Cardiac muscle cell (in vitro differentiated cells and primary cell): ENCODE data around the gene TMA7. TPM values are rescaled to one million over a fixed set of nuclear protein-coding genes. Genes with fewer than 3 reads are reported as not detected.

Experiments
- DNase-seq, 2 donors: peaks; one replicate each; pipeline versions ENCODE4 v3.0.0 to v3.0.0-alpha.2; 2010 to 2017; ENCODE audit warnings: low read depth in 1 of 2, low spot score in 1 of 2
- H3K27ac ChIP-seq: fragments of 200-600 bp; sonication (generic); 2 replicates; pipeline ENCODE4 v1.5.1; 2016
- H3K27me3 ChIP-seq: fragments of 200-600 bp; sonication (generic); 2 replicates; pipeline ENCODE4 v1.6.0; 2016; ENCODE audit warnings: control low read depth
- H3K36me3 ChIP-seq: fragments of 200-600 bp; sonication (generic); 2 replicates; pipeline ENCODE4 v1.5.1; 2016; ENCODE audit warnings: control low read depth
- H3K4me1 ChIP-seq: fragments of 200-600 bp; sonication (generic); 2 replicates; pipeline ENCODE4 v1.8.1; 2017; ENCODE audit warnings: low read depth, mild to moderate bottlenecking, mixed run types
- H3K4me3 ChIP-seq: fragments of 200-600 bp; sonication (generic); 2 replicates; pipeline ENCODE4 v1.5.1; 2016; ENCODE audit warnings: mild to moderate bottlenecking
- H3K9me3 ChIP-seq: fragments of 200-600 bp; sonication (generic); 2 replicates; pipeline ENCODE4 v1.5.1; 2017; ENCODE audit warnings: low read depth, mild to moderate bottlenecking, control low read depth
- CTCF ChIP-seq: IDR thresholded peaks from 2 replicates; pipeline ENCODE4 v1.5.1; 2012; ENCODE audit warnings: low read depth, mild to moderate bottlenecking, low read length
- polyA plus RNA-seq: library from polyadenylated mRNA; unstranded; fragments of >200 nt; fragmentation: Nextera tagmentation; extraction: Ambion mirVana; gene quantifications from 2 replicates; pipeline ENCODE4 v1.2.1, GENCODE V29; 2016
- total RNA-seq: library from RNA; depleted of rRNA; stranded (reverse); fragments of >200 nt; gene quantifications from 2 replicates; pipeline ENCODE4 v1.2.3, GENCODE V29; 2016

TMA7 gene
- total and polyA plus RNA-seq, 2 experiments from 2014 or later: 172 to 609 TPM

DNA sequence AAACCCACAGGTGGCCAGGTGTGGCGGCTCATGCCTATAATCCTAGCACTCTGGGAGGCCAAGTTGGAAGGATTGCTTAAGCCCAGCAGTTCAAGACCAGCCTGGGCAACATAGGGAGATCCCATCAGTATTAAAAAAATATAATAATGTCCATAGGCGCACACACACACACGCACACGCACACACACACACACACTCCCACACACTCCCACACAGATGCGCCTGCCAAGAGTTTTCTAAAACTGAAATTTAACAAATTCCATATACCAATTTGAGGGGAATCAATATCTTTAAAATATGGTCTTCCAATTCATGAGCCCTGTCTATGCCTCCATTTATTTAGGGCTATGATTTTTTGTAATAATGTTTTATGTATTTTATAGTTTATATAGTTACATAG lies 46.9 kb downstream of the TMA7 start:
- no peak overlapping the region for H3K27ac ChIP-seq
- TF ChIP-seq CTCF: no peak
- no peaks in the 10 kb centered on the region for H3K36me3 ChIP-seq
- H3K27me3 ChIP-seq: no peaks in the 10 kb centered on the region
- no peak overlapping the region for H3K4me3 ChIP-seq
- H3K4me1 ChIP-seq: no peaks in the 10 kb centered on the region
- H3K9me3 ChIP-seq: no peaks in the 10 kb centered on the region
- DNase-seq: no peak

GRCh38 chr3:48492461-48493202 lies 52.6 kb downstream of the TMA7 start:
- Histone ChIP-seq H3K36me3 (no peaks in the 10 kb centered on the region), H3K9me3 (no peaks in the 10 kb centered on the region), H3K27me3 (no peaks in the 10 kb centered on the region), H3K4me3 (no peak overlapping the region), H3K27ac (no peak overlapping the region), H3K4me1 (no peaks in the 10 kb centered on the region)
- peak in 1 of 2 donors; percentile 30 for DNase-seq
- no peak for TF ChIP-seq CTCF

GRCh38 chr3:48493203-48493501 lies 53.1 kb downstream of the TMA7 start:
- DNase-seq: no peak
- no peaks in the 10 kb centered on the region for H3K36me3 ChIP-seq
- H3K27ac ChIP-seq: no peak overlapping the region
- no peaks in the 10 kb centered on the region for H3K4me1 ChIP-seq
- no peaks in the 10 kb centered on the region for H3K27me3 ChIP-seq
- no peak for TF ChIP-seq CTCF
- H3K4me3 ChIP-seq: no peak overlapping the region
- H3K9me3 ChIP-seq: no peaks in the 10 kb centered on the region

Other genes with a start within 250 kb of the TMA7 start
- not detected in 2 replicates for gene CAMP, start 216.8 kb upstream of the TMA7 start, total RNA-seq
- not detected in 2 replicates for gene CAMP, start 216.8 kb upstream of the TMA7 start, polyA plus RNA-seq
- gene ZNF589, start 199.2 kb upstream of the TMA7 start, total RNA-seq: 9.1 and 19.4 TPM in 2 replicates
- gene ZNF589, start 199.2 kb upstream of the TMA7 start, polyA plus RNA-seq: 15.0 and 15.3 TPM in 2 replicates
- gene NME6, start 138.9 kb upstream of the TMA7 start, total RNA-seq: 40.5 and 42.1 TPM in 2 replicates
- gene NME6, start 138.9 kb upstream of the TMA7 start, polyA plus RNA-seq: 65.6 and 69.8 TPM in 2 replicates
- not detected in 2 replicates for gene SPINK8, start 106.6 kb upstream of the TMA7 start, total RNA-seq
- gene SPINK8, start 106.6 kb upstream of the TMA7 start, polyA plus RNA-seq: not detected in 2 replicates
- 0.51 TPM in 1 of 2 replicates, not detected in the other for gene FBXW12, start 68.0 kb upstream of the TMA7 start, total RNA-seq
- 0.39 TPM in 1 of 2 replicates, not detected in the other for gene FBXW12, start 68.0 kb upstream of the TMA7 start, polyA plus RNA-seq
- gene PLXNB1, start 10.2 kb upstream of the TMA7 start, total RNA-seq: 38.5 and 47.1 TPM in 2 replicates
- gene PLXNB1, start 10.2 kb upstream of the TMA7 start, polyA plus RNA-seq: 23.9 and 28.3 TPM in 2 replicates
- gene CCDC51, start 138 bp upstream of the TMA7 start, total RNA-seq: 18.6 and 20.2 TPM in 2 replicates
- gene CCDC51, start 138 bp upstream of the TMA7 start, polyA plus RNA-seq: 29.3 and 31.4 TPM in 2 replicates
- gene ATRIP, start 6.5 kb downstream of the TMA7 start, total RNA-seq: 8.7 and 9.4 TPM in 2 replicates
- gene ATRIP, start 6.5 kb downstream of the TMA7 start, polyA plus RNA-seq: 6.4 and 11.2 TPM in 2 replicates
- gene SHISA5, start 63.9 kb downstream of the TMA7 start, total RNA-seq: 68.0 and 86.0 TPM in 2 replicates
- gene SHISA5, start 63.9 kb downstream of the TMA7 start, polyA plus RNA-seq: 92.3 and 147 TPM in 2 replicates
- gene PFKFB4, start 116.5 kb downstream of the TMA7 start, total RNA-seq: 64.9 and 94.4 TPM in 2 replicates
- gene PFKFB4, start 116.5 kb downstream of the TMA7 start, polyA plus RNA-seq: 43.8 and 74.7 TPM in 2 replicates
- 0.81 and 1.1 TPM in 2 replicates for gene UCN2, start 123.5 kb downstream of the TMA7 start, total RNA-seq
- 0.47 and 0.95 TPM in 2 replicates for gene UCN2, start 123.5 kb downstream of the TMA7 start, polyA plus RNA-seq
- 53.8 and 76.6 TPM in 2 replicates for gene COL7A1, start 155.1 kb downstream of the TMA7 start, total RNA-seq
- gene COL7A1, start 155.1 kb downstream of the TMA7 start, polyA plus RNA-seq: 41.3 and 63.0 TPM in 2 replicates
- 620 and 675 TPM in 2 replicates for gene UQCRC1, start 169.4 kb downstream of the TMA7 start, total RNA-seq
- 735 and 870 TPM in 2 replicates for gene UQCRC1, start 169.4 kb downstream of the TMA7 start, polyA plus RNA-seq
- gene TMEM89, start 181.5 kb downstream of the TMA7 start, total RNA-seq: not detected in 2 replicates
- 0.59 TPM in 1 of 2 replicates, not detected in the other for gene TMEM89, start 181.5 kb downstream of the TMA7 start, polyA plus RNA-seq
- 55.8 and 87.4 TPM in 2 replicates for gene SLC26A6, start 195.2 kb downstream of the TMA7 start, total RNA-seq
- gene SLC26A6, start 195.2 kb downstream of the TMA7 start, polyA plus RNA-seq: 52.0 and 68.1 TPM in 2 replicates
- 5.4 and 5.9 TPM in 2 replicates for gene CELSR3, start 222.6 kb downstream of the TMA7 start, total RNA-seq
- gene CELSR3, start 222.6 kb downstream of the TMA7 start, polyA plus RNA-seq: 3.1 and 3.4 TPM in 2 replicates
- gene NCKIPSD, start 245.7 kb downstream of the TMA7 start, total RNA-seq: 68.7 and 73.4 TPM in 2 replicates
- 49.6 and 51.7 TPM in 2 replicates for gene NCKIPSD, start 245.7 kb downstream of the TMA7 start, polyA plus RNA-seq